SK-N-MC (cell line): ENCODE measurements around the gene CLTB.
"Not testable (repeated sequence)": the region's sequence is repeated elsewhere in the genome, so short reads cannot be mapped to it uniquely, and the experiment has no call there.

Source experiments
- DNase-seq: peaks from one replicate; pipeline ENCODE4 v3.0.0-alpha.2; 2011; ENCODE audit warnings: low read depth, low spot score
- H3K27ac ChIP-seq: fragments of 200-600 bp; sonication (generic); 2 replicates; pipeline ENCODE4 v1.5.1; 2016; ENCODE audit warnings: mixed run types
- H3K36me3 ChIP-seq: fragments of 200-600 bp; sonication (generic); 2 replicates; pipeline ENCODE4 v1.6.1; 2017; ENCODE audit warnings: antibody characterized with exemption, low read length, mixed read lengths; ENCODE audit not compliant: insufficient read depth
- H3K4me3 ChIP-seq: fragments of 200-600 bp; sonication (generic); 2 replicates; pipeline ENCODE4 v1.5.1; 2016
- H3K9ac ChIP-seq: fragments of 200-600 bp; sonication (generic); 2 replicates; pipeline ENCODE4 v1.8.0; 2017; ENCODE audit warnings: mixed run types, mixed read lengths; ENCODE audit not compliant: insufficient read length
- H3K9me3 ChIP-seq: fragments of 200-600 bp; sonication (generic); 2 replicates; pipeline ENCODE4 v1.6.1; 2017; ENCODE audit warnings: low read depth, mild to moderate bottlenecking, antibody characterized with exemption, low read length, moderate library complexity, mixed read lengths
- EZH2 ChIP-seq: fragments of 200-600 bp; sonication (generic); IDR thresholded peaks from one replicate; pipeline ENCODE4 v1.6.1; 2017; ENCODE audit warnings: antibody characterized with exemption
- FOXP2 ChIP-seq: optimal IDR thresholded peaks from 2 replicates; pipeline ENCODE3; 2011; ENCODE audit warnings: mild to moderate bottlenecking, moderate library complexity; ENCODE audit not compliant: insufficient read depth; ENCODE audit errors: extremely low read length, control extremely low read depth
- POLR2AphosphoS5 ChIP-seq: IDR thresholded peaks from 2 replicates; pipeline ENCODE4 v1.6.1; 2012; ENCODE audit warnings: mild to moderate bottlenecking, low read depth, low read length, borderline replicate concordance

The CLTB gene

GRCh38 chr5:176410486-176411180, 5.7 kb downstream of the CLTB start:
- no peak for DNase-seq
- TF ChIP-seq FOXP2 (no peak), EZH2 (no peak), POLR2AphosphoS5 (no peak)
- Histone ChIP-seq H3K9me3 (no peaks in the 10 kb centered on the region), H3K27ac (no peak overlapping the region), H3K4me3 (no peak overlapping the region), H3K9ac (no peak overlapping the region), H3K36me3 (no peaks in the 10 kb centered on the region)

- Histone ChIP-seq H3K4me3 (no peak overlapping the region), H3K9ac (no peak overlapping the region), H3K36me3 (no peaks in the 10 kb centered on the region), H3K9me3 (no peaks in the 10 kb centered on the region), H3K27ac (no peak overlapping the region)
- DNase-seq, result no peak
- no peak for TF ChIP-seq EZH2
- no peak for TF ChIP-seq POLR2AphosphoS5
- no peak for TF ChIP-seq FOXP2
These were observed 6.6 kb downstream of the CLTB start for GRCh38 chr5:176409765-176410164.

GRCh38 chr5:176408590-176408989, 7.7 kb downstream of the CLTB start:
- TF ChIP-seq EZH2, result no peak
- TF ChIP-seq POLR2AphosphoS5, result no peak
- no peak for TF ChIP-seq FOXP2

GRCh38 chr5:176408252-176408573, 8.1 kb downstream of the CLTB start:
- H3K4me3 ChIP-seq, H3K9me3 ChIP-seq, H3K36me3 ChIP-seq, H3K9ac ChIP-seq, H3K27ac ChIP-seq, DNase-seq: not testable (repeated sequence)

More at GRCh38 chr5:176408590-176408989, 7.7 kb downstream of the CLTB start:
- Histone ChIP-seq H3K36me3 (no peaks in the 10 kb centered on the region), H3K4me3 (no peak overlapping the region), H3K9ac (no peak overlapping the region), H3K27ac (no peak overlapping the region), H3K9me3 (no peaks in the 10 kb centered on the region)
- no peak for DNase-seq

GRCh38 chr5:176407456-176408251, 8.7 kb downstream of the CLTB start:
- no peaks in the 10 kb centered on the region for H3K36me3 ChIP-seq
- TF ChIP-seq FOXP2, result no peak
- TF ChIP-seq EZH2, result no peak
- no peak for TF ChIP-seq POLR2AphosphoS5
- no peak overlapping the region for H3K4me3 ChIP-seq
- H3K9me3 ChIP-seq, result no peaks in the 10 kb centered on the region
- DNase-seq, result no peak
- no peak overlapping the region for H3K9ac ChIP-seq
- H3K27ac ChIP-seq, result no peak overlapping the region

GRCh38 chr5:176406436-176407052, 9.8 kb downstream of the CLTB start:
- no peak for TF ChIP-seq POLR2AphosphoS5
- TF ChIP-seq FOXP2, result no peak
- TF ChIP-seq EZH2, result no peak
- no peak overlapping the region for H3K4me3 ChIP-seq
- H3K9me3 ChIP-seq, result no peaks in the 10 kb centered on the region
- DNase-seq, result no peak
- H3K36me3 ChIP-seq, result no peaks in the 10 kb centered on the region
- no peak overlapping the region for H3K9ac ChIP-seq
- H3K27ac ChIP-seq, result no peak overlapping the region

GRCh38 chr5:176405656-176406435, 10.5 kb downstream of the CLTB start:
- Histone ChIP-seq H3K9ac (no peak overlapping the region), H3K4me3 (no peak overlapping the region), H3K27ac (no peak overlapping the region), H3K9me3 (no peaks in the 10 kb centered on the region), H3K36me3 (no peaks in the 10 kb centered on the region)
- DNase-seq, result no peak
- no peak for TF ChIP-seq FOXP2
- TF ChIP-seq POLR2AphosphoS5, result no peak
- TF ChIP-seq EZH2, result no peak
